Endodermal cell (in vitro differentiated cells): ENCODE measurements around the gene NEGR1. TPM values are rescaled to one million over a fixed set of nuclear protein-coding genes. Genes with fewer than 3 reads are reported as not detected.

Source experiments
- DNase-seq: peaks from one replicate; pipeline ENCODE4 v3.0.0-alpha.2; 2017
- H3K27ac ChIP-seq: 2 replicates; pipeline ENCODE4 v1.5.1; 2013; ENCODE audit warnings: mild to moderate bottlenecking, low read depth, low read length, moderate library complexity
- H3K27me3 ChIP-seq: 2 replicates; pipeline ENCODE4 v1.6.1; 2013; ENCODE audit warnings: mild to moderate bottlenecking, low read length, moderate library complexity; ENCODE audit not compliant: insufficient read depth, control insufficient read depth, poor library complexity, severe bottlenecking
- H3K36me3 ChIP-seq: 2 replicates; pipeline ENCODE4 v1.7.0; 2013; ENCODE audit warnings: mild to moderate bottlenecking, low read length, moderate library complexity; ENCODE audit not compliant: control insufficient read depth, insufficient read depth
- H3K4me1 ChIP-seq: one replicate; pipeline ENCODE4 v1.7.0; 2013; ENCODE audit warnings: low read length; ENCODE audit not compliant: control insufficient read depth, insufficient read depth
- H3K4me3 ChIP-seq: 2 replicates; pipeline ENCODE4 v1.5.1; 2013; ENCODE audit warnings: mild to moderate bottlenecking, low read length, moderate library complexity
- H3K9ac ChIP-seq: 2 replicates; pipeline ENCODE4 v1.6.1; 2013; ENCODE audit warnings: mild to moderate bottlenecking, low read length, moderate library complexity; ENCODE audit not compliant: poor library complexity, severe bottlenecking; ENCODE audit errors: extremely low read depth
- H3K9me3 ChIP-seq: 2 replicates; pipeline ENCODE4 v1.6.1; 2013; ENCODE audit warnings: mild to moderate bottlenecking, low read length, moderate library complexity; ENCODE audit not compliant: control insufficient read depth
- H3K27ac Mint-ChIP-seq: 2 replicates; pipeline ENCODE4 v1.8.0; 2020; ENCODE audit warnings: mixed read lengths
- H3K27me3 Mint-ChIP-seq: 2 replicates; pipeline ENCODE4 v1.8.0; 2021; ENCODE audit warnings: mild to moderate bottlenecking, mixed read lengths; ENCODE audit not compliant: insufficient read depth
- H3K36me3 Mint-ChIP-seq: 2 replicates; pipeline ENCODE4 v1.8.0; 2020; ENCODE audit warnings: low read depth, mixed read lengths
- H3K4me1 Mint-ChIP-seq: 2 replicates; pipeline ENCODE4 v1.8.0; 2020; ENCODE audit warnings: mixed read lengths
- H3K4me3 Mint-ChIP-seq: 2 replicates; pipeline ENCODE4 v1.8.0; 2020; ENCODE audit warnings: mild to moderate bottlenecking, moderate library complexity, mixed read lengths
- H3K9me3 Mint-ChIP-seq: 2 replicates; pipeline ENCODE4 v1.8.0; 2020; ENCODE audit warnings: mild to moderate bottlenecking, mixed read lengths
- CTCF ChIP-seq: fragments of 200-600 bp; sonication (generic); conservative IDR thresholded peaks from 2 replicates; pipeline ENCODE4 v1.5.0; 2021; ENCODE audit warnings: antibody characterized with exemption, mild to moderate bottlenecking
- WGBS, 2 experiments: methylation state at CpG; one replicate each; pipeline versions ENCODE4 v1.1.5 to v1.1.7; 2013; ENCODE audit warnings: missing lambda C conversion rate in 2 of 2, mixed read lengths in 1 of 2; ENCODE audit not compliant: insufficient coverage in 1 of 2, insufficient read length in 1 of 2; 5-methylcytosine and 5-hydroxymethylcytosine counted together
- total RNA-seq, 2 donors: library from RNA; stranded (reverse); fragmentation: NEBNext Ultra II Directional in 1 of 2; extraction: Animal tissue kit (Norgen Biotek cat#: 25700) in 1 of 2; gene quantifications; 2 replicates in 1 of 2; 3 replicates in 1 of 2; pipeline ENCODE4 v1.2.1, GENCODE V29; 2021

NEGR1 gene
- total RNA-seq, 2 donors from 2014 or later: 1.5 to 2.1 TPM

DNA sequence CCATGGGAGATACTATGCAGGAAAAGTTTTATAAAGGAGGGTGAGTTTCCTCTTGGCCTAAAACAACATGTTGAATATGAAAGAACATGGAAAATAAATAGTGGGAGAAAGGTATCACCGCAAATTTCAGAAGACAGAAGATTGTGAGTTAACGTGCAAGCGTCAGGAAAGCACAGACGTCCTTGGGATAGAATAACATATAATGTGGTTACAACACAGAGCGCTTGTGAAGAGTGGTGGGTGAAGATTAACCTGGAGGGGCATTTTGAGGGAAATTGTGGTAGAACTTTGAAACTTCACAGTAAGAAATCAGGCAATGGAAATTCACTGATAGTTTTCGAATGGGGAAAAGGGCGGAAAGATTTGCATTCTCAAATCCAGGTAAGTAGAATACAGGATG, 47.3 kb downstream of the NEGR1 start:
- Mint-ChIP-seq H3K4me3 (no peak overlapping the region), H3K4me1 (no peaks in the 10 kb centered on the region), H3K27ac (no peak overlapping the region), H3K27me3 (no peaks in the 10 kb centered on the region), H3K9me3 (peaks cover 5% of the 10 kb centered on the region), H3K36me3 (no peaks in the 10 kb centered on the region)
- Histone ChIP-seq H3K36me3 (no peaks in the 10 kb centered on the region), H3K27ac (no peak overlapping the region), H3K4me3 (no peak overlapping the region), H3K9ac (no peak overlapping the region), H3K4me1 (no peaks in the 10 kb centered on the region), H3K27me3 (no peaks in the 10 kb centered on the region), H3K9me3 (peaks cover 4% of the 10 kb centered on the region)
- no peak for TF ChIP-seq CTCF
- WGBS, 2 experiments: 81 to 92% methylated on average over 6 to 7 of the region's 7 CpGs
- no peak for DNase-seq

DNA sequence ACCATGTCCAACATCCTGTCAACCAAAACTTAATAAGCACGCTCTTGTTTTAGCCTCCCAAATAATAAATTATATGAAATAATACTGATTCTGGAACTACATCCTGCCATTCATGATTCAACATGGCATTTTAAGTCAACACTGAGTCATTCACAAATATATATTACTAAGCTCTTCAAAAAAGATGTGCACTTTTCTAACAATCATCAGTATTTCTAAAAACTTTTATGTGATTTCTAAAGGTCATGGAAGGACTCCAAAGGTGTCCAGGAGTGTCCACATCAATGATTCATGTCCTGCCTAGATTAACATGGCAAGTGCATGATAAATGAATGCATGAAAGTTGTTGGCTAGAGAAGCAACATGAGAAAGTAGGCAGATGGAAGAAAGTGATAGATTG, 51.6 kb downstream of the NEGR1 start:
- Histone ChIP-seq H3K27ac (no peak overlapping the region), H3K9ac (no peak overlapping the region), H3K36me3 (no peaks in the 10 kb centered on the region), H3K9me3 (peaks cover 4% of the 10 kb centered on the region), H3K4me3 (no peak overlapping the region), H3K4me1 (no peaks in the 10 kb centered on the region), H3K27me3 (no peaks in the 10 kb centered on the region)
- Mint-ChIP-seq H3K9me3 (peaks cover 5% of the 10 kb centered on the region), H3K36me3 (no peaks in the 10 kb centered on the region), H3K27ac (no peak overlapping the region), H3K4me3 (no peak overlapping the region), H3K4me1 (peaks cover 6% of the 10 kb centered on the region), H3K27me3 (no peaks in the 10 kb centered on the region)
- TF ChIP-seq CTCF: no peak
- no peak for DNase-seq
- 100% methylated on average over 1 of the region's 1 CpG; no CpG with 5 or more reads in 1 of the 2 experiments for WGBS, 2 experiments

DNA sequence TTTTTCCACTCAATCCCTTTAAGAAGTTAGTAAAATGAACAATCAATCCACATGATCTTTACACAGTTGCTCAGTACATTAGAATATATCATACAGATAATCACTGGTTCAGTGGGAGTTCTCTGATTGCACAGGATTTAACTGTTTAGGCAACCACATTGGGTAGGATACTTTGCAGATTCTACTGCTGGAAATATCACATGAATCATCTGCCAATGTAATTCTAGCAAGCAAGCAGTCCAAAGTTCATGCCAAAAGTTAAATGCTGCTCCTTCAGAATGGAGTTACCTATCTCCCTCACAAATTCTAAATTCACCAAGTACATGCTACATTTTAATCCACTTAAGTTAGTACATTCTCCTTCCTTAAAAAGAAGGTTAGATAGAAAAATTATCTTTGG, 52.4 kb downstream of the NEGR1 start:
- Histone ChIP-seq H3K4me1 (no peaks in the 10 kb centered on the region), H3K4me3 (no peak overlapping the region), H3K27me3 (no peaks in the 10 kb centered on the region), H3K27ac (no peak overlapping the region), H3K36me3 (no peaks in the 10 kb centered on the region), H3K9me3 (peaks cover 4% of the 10 kb centered on the region), H3K9ac (no peak overlapping the region)
- H3K36me3 Mint-ChIP-seq: no peaks in the 10 kb centered on the region
- DNase-seq: no peak
- H3K4me1 Mint-ChIP-seq: peaks cover 6% of the 10 kb centered on the region
- H3K9me3 Mint-ChIP-seq: peaks cover 5% of the 10 kb centered on the region
- H3K27ac Mint-ChIP-seq: no peak overlapping the region
- no peak overlapping the region for H3K4me3 Mint-ChIP-seq
- no peak for TF ChIP-seq CTCF
- H3K27me3 Mint-ChIP-seq: no peaks in the 10 kb centered on the region
